ENCODE data around the gene FARS2.

GRCh38 chr6:5814116-5814515 is 552.8 kb downstream of the FARS2 start:
- TF ChIP-seq, protein P1, sequence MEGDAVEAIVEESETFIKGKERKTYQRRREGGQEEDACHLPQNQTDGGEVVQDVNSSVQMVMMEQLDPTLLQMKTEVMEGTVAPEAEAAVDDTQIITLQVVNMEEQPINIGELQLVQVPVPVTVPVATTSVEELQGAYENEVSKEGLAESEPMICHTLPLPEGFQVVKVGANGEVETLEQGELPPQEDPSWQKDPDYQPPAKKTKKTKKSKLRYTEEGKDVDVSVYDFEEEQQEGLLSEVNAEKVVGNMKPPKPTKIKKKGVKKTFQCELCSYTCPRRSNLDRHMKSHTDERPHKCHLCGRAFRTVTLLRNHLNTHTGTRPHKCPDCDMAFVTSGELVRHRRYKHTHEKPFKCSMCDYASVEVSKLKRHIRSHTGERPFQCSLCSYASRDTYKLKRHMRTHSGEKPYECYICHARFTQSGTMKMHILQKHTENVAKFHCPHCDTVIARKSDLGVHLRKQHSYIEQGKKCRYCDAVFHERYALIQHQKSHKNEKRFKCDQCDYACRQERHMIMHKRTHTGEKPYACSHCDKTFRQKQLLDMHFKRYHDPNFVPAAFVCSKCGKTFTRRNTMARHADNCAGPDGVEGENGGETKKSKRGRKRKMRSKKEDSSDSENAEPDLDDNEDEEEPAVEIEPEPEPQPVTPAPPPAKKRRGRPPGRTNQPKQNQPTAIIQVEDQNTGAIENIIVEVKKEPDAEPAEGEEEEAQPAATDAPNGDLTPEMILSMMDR (conservative IDR thresholded peaks at IDR 0.05), result no peak
- no peak for TF ChIP-seq ZFX (IDR thresholded peaks at IDR 0.05)
